LHCN-M2 (cell line): ENCODE data around the gene SPTA1. TPM values are rescaled to one million over a fixed set of nuclear protein-coding genes. Genes with fewer than 3 reads are reported as not detected.
"Not testable (repeated sequence)": the region's sequence is repeated elsewhere in the genome, so short reads cannot be mapped to it uniquely, and the experiment has no call there.

Experiments
- DNase-seq: peaks from one replicate; pipeline ENCODE4 v3.0.0-alpha.2; 2012; ENCODE audit warnings: low read depth
- polyA plus RNA-seq: library from polyadenylated mRNA; unstranded; fragments of >200 nt; gene quantifications from one replicate; pipeline ENCODE4 v1.2.1, GENCODE V29; 2012; ENCODE audit warnings: missing spikeins
- total RNA-seq: library from RNA; depleted of rRNA; stranded (reverse); fragments of >200 nt; gene quantifications from 2 replicates; pipeline ENCODE4 v1.2.3, GENCODE V29; 2014; rRNA removed

SPTA1 gene
- total RNA-seq: not detected in 2 replicates
- polyA plus RNA-seq: not detected

- DNase-seq: no peak
These were observed at the start of gene SPTA1 for GRCh38 chr1:158686111-158687009. TSS of gene SPTA1 (minus strand) at chr1:158686715. CDS start at chr1:158686517, 198 bp downstream.

DNA sequence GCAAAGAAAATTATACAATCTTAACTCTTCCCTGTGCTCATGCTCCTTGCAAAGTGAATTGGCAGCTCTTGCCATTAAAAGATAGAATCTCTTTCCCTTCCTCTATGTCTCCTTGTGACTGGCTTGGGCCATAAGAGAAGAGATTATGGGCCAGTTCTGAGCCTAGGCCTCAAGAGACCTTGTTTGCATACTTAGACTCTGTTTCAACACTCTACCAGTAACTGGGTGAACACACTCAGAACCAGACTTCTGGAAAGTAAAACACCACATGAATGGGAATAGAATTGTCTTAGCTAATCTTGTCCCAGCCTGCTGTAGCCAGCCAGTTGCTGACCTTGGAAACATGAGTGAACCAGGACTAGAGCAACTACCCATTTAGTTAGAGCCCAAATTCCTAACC, 49.3 kb upstream of the SPTA1 start:
- no peak for DNase-seq

GRCh38 chr1:158732524-158732923, 46.0 kb upstream of the SPTA1 start:
- DNase-seq: no peak

GRCh38 chr1:158731707-158732106, 45.2 kb upstream of the SPTA1 start:
- no peak for DNase-seq

DNA sequence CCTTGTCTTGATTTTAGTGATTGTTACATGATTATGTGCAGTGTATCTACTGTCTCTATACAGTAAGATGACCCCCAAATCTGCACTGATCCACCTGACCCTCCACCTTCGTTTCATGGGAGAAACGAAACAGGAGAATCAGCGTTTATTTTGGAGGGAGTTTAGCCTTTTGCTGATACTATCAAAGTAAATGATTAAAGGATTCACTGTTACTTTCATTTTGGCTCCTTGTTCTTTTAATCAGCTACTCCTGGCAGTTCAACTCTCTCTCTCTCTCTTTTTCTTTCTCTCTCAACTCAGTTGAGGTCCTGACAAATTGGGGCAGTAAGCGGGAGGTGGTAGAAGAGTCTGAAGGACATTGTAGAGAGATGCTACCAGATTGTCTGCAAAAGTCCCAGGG, 43.9 kb upstream of the SPTA1 start:
- DNase-seq: no peak

DNA sequence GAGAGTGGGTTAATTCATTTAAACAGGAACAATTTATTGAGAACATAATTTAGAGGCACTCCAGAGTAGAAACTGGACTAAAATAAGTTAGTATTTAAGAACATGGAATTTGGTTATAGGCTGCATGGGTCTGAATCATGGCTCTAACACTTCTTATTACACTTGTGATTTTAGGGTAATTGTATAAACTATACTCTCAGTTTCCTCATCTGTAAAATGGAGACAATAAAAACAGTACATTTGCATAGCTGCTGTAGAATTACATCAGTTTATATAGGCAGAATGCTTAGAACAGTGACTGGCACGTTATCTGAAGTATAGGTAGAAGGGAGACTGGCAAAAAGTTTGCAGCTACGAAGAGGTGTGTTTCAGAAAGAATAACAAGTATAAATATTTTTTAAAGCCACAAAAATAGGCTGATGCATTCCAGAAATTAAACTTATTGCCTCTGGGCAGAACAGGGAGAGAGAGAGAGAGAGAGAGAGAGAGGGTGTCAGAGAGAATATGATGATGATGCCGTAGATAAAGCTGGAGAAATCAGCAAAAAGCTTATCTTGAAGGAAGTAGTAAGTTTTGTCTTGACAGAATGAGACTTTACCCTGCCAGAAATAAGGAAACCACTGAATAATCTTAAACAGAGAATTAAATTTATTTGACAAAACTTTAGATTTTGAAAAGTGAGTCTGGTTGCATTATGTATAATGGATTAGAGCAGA, 42.2 kb upstream of the SPTA1 start:
- no peak for DNase-seq

DNA sequence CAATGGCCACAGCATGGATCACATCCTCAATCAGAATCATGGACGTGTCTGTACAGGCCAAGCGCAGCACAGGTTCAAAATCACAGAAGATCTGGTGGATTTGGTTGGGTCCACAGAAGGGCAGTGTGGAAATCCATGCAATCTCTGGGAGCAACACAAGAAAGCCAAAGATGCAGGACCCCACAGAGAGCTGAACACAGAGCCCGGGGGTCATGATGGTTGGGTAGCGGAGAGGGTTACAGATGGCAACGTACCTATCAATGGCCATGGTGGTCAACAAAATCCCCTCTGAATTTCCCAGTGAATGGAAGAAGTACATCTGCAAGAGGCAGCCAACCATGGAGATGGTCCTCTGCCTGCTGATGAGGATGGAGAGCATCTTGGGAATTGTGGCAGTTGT, 37.9 kb upstream of the SPTA1 start:
- DNase-seq: no peak

DNA sequence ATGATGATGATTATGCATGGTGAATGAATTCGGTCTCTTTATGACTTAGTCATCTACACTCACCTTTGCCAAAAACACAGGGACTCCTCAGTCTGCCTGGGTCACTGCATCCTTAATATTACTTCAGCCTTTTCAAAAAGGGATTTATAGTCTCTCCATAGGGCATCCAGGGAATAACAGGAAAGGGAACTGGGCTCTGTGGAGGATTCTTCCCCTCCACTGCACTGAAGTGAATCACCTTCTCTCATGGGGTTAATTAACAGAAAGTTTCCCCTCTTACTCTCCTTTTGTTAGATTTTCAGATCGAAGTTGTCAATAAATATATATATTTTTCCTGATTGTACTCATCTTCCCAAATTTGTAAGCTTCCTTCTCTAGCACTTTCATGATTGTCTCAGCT, 34.1 kb upstream of the SPTA1 start, which contains the start of gene OR6K3:
Gene OR6K3, minus strand, starts transcription at position 101 of the 400 bp plus-strand sequence. CDS start 2,605 bp downstream, outside the sequence.
- DNase-seq: no peak

GRCh38 chr1:158719664-158720063, 33.1 kb upstream of the SPTA1 start:
- no peak for DNase-seq

DNA sequence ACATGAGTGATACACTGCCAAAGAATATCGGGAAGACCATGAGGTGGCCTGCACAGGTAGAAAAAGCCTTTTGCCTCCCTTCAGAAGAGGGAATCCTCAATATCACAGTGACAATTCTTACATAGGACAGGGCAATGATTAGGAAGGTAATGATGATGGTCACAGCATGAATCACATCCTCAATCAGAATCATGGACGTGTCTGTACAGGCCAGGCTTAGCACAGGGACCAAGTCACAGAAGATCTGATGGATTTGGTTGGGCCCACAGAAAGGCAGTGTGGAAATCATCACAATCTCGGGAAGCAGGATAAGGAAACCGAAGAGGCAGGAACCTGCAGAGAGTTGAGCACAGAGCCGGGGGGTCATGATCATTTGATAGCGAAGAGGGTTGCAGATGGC, 30.8 kb upstream of the SPTA1 start:
- no peak for DNase-seq

- DNase-seq: no peak
These were observed 29.8 kb upstream of the SPTA1 start for GRCh38 chr1:158716335-158716734.

DNA sequence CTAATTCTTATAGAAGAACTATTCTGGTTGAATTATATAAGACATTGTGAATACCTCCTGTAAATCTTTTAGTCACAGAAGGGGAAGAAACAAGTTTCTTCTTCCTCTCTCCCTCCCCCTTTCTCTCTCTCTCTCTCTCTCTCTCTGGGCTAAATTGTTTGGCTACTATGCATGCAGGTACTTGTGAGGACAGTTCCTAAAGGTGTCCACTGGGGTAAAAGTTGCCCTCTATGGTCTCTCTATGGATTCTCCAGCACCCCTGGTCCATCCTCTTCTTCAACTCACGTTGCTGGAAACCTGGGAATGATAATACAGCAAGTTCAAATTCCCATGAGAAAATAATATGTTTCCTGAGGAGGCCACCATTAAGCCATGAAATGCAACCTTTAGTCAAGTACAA, 28.2 kb upstream of the SPTA1 start:
- DNase-seq: no peak

DNA sequence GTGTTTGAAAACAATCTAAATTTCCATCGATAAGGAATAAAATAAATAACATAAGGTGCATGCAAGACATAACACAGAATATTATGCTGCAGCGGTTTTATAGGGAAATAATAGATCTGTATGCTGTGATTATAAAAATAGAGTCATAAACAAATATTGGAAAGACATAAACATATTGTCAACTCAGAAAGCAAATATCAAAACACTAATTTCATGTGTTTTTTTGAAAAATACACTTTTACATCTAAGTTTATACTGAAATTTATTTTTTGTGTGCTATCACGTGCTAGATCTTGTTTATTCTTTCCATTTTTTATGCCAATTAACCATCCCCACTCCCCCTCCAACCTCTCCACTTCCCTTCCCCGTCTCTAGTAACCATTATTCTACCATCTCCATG, 24.6 kb upstream of the SPTA1 start:
- DNase-seq: no peak

DNA sequence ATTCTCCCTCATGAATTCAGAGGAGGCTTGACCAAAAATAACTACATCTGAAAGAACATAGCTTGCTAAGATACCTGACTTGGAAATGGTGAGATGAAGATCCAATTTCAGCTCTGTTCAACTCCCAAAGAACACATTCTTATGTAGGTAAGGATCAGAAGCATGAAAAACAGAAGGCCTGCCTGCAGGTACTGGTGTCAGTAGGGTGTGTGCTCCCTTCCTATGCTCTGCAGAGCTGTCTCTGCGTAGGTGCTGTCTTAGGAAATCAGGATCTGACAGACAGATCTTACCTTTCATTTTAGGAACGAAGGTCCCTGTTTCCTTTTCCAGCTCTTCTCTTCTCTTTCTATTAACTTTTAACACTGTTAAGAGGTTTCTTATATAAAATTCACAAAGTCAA, 19.6 kb upstream of the SPTA1 start:
- no peak for DNase-seq

DNA sequence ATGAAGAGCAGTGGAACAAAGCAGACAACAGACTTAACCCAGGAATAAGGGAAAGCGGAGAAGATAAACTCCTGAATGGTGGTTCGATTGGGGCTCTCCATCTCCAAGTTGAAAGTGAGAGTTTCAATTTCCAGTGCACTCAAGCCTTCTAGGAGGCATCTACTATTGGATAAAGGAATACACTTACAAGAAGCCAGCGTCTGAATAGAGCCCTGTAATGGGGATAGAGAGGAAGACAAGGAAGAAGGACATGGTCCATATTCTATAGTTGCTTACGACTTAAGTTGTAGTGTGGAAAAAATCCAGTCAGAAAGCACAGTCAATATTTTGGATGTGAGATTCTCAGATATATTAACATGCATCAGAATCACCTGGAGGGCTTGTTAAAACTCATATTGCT, 14.0 kb upstream of the SPTA1 start, which contains the start of gene OR6K2:
Gene OR6K2, minus strand, starts transcription at position 101 of the 400 bp plus-strand sequence. Its CDS starts 0 bp downstream, at position 101.
- DNase-seq: no peak

GRCh38 chr1:158694596-158694995, 8.1 kb upstream of the SPTA1 start:
- no peak for DNase-seq

DNA sequence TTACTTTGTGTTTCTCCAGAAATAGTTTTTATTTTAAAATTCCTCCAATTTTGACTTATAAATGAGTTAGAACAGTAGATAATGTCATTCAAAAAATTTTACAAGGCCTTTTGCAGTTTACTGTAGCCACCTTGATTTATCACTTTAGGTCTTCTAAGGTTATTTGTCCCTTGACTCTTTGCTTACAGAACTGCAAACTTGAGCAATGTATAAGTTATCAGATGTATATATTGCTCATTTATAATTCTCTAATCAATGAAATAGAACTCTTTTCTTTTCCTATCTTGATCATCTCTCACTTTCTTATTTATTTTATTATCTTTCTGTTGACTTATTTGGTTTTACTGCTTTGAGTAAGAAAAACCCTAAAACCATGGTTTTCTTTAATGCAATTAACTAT, 5.8 kb upstream of the SPTA1 start:
- DNase-seq: no peak

- no peak for DNase-seq
These were observed 5.4 kb upstream of the SPTA1 start for GRCh38 chr1:158691907-158692306.

DNA sequence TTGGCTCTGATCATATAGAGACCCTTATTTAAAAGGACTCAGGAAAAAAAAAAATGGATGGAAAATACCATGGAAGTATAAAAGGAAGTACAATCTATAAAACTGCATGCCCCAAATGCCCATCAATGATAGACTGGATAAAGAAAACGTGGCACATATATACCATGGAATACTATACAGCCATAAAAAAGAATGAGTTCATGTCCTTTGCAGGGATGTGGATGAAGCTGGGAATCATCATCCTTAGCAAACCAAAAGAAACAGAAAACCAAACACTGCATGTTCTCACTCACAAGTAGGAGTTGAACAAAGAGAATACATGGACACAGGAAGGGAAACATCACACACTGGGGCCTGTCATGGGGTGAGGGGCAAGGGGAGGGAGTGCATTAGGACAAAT, 4.6 kb upstream of the SPTA1 start:
- DNase-seq: not testable (repeated sequence)

DNA sequence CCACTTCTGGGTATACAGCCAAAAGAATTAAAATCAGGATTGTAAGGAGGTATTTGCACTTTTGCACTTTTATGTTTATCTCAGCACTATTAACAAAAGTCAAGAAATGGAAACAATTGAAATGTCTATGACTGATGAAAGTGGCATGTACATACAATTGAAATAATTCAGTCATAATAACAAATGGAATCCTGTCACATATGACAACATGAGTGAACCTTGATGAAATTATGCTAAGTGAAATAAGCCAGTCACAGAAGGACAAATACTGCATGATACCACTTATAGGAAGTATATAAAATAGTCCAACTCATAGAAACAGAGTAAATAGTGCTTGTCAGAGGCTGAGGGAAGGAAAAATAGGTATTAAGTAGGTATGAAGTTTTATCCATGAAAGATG, 3.4 kb upstream of the SPTA1 start:
- no peak for DNase-seq

- no peak for DNase-seq
These were observed 2.6 kb upstream of the SPTA1 start for GRCh38 chr1:158689110-158689509.

DNA sequence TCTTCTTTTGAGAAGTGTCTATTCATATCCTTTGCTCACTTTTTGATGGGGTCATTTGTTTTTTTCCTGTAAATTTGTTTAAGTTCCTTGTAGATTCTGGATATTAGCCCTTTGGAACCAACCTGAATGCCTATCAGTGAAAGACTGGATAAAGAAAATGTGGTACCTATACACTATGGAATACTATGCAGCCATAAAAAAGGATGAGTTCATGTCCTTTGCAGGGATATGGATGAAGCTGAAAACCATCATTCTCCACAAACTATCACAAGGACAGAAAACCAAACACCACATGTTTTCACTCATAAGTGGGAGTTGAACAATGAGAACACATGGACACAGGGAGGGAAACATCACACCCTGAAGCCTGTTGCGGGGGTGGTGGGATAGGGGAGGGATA, 1.8 kb upstream of the SPTA1 start:
- DNase-seq: not testable (repeated sequence)

GRCh38 chr1:158687037-158687436, 522 bp upstream of the SPTA1 start:
- DNase-seq: no peak
